CD8-positive, alpha-beta memory T cell (primary cell): ENCODE data around the gene LY6G6C. TPM values are rescaled to one million over a fixed set of nuclear protein-coding genes. Genes with fewer than 3 reads are reported as not detected.
"Not testable (repeated sequence)": the region's sequence is repeated elsewhere in the genome, so short reads cannot be mapped to it uniquely, and the experiment has no call there.

ENCODE experiments used
- CTCF ChIA-PET: fragments of 350-600 bp; sonication (Branson Sonifier 250); formaldehyde crosslinking; loops from one replicate; lab custom pipeline; 2021; ENCODE audit warnings: antibody characterized with exemption; lab: Charles Lee
- POLR2A ChIA-PET: fragments of 350-600 bp; sonication (Branson Sonifier 250); formaldehyde crosslinking; loops from one replicate; lab custom pipeline; 2021; ENCODE audit warnings: antibody characterized with exemption; lab: Charles Lee
- DNase-seq, 5 donors: peaks; one replicate each; pipeline versions ENCODE4 v3.0.0 to v3.0.0-alpha.2; 2020 to 2022; ENCODE audit warnings: mixed read lengths in 1 of 5
- H3K27ac ChIP-seq: one replicate; pipeline ENCODE4 v1.7.0; 2013; ENCODE audit warnings: low read depth, mild to moderate bottlenecking, low read length, moderate library complexity
- H3K27me3 ChIP-seq: 2 replicates; pipeline ENCODE4 v1.7.0; 2013; ENCODE audit warnings: low read length, mild to moderate bottlenecking; ENCODE audit not compliant: insufficient read depth, poor library complexity, severe bottlenecking
- H3K36me3 ChIP-seq: 2 replicates; pipeline ENCODE4 v1.7.0; 2013; ENCODE audit warnings: mild to moderate bottlenecking, low read length, moderate library complexity; ENCODE audit not compliant: insufficient read depth
- H3K4me1 ChIP-seq: 2 replicates; pipeline ENCODE4 v1.7.0; 2013; ENCODE audit warnings: mild to moderate bottlenecking, low read length, moderate library complexity; ENCODE audit not compliant: insufficient read depth
- H3K4me3 ChIP-seq: 2 replicates; pipeline ENCODE4 v1.7.0; 2013; ENCODE audit warnings: mild to moderate bottlenecking, low read length
- H3K9me3 ChIP-seq: 2 replicates; pipeline ENCODE4 v1.7.0; 2013; ENCODE audit warnings: mild to moderate bottlenecking, low read length
- H3K27ac Mint-ChIP-seq, 8 donors: one replicate each; pipeline ENCODE4 v1.8.0; 2020 to 2021; ENCODE audit warnings: mixed read lengths in 8 of 8, mild to moderate bottlenecking in 6 of 8, inconsistent platforms in 3 of 8, moderate library complexity in 3 of 8
- H3K27me3 Mint-ChIP-seq, 2 donors: one replicate each; pipeline ENCODE4 v1.8.0; 2020 to 2021; ENCODE audit warnings: mixed read lengths in 2 of 2, mild to moderate bottlenecking in 1 of 2, moderate library complexity in 1 of 2
- H3K36me3 Mint-ChIP-seq, 3 donors: one replicate each; pipeline ENCODE4 v1.8.0; 2020 to 2021; ENCODE audit warnings: mixed read lengths in 3 of 3, inconsistent platforms in 1 of 3, mild to moderate bottlenecking in 1 of 3
- H3K4me1 Mint-ChIP-seq, 3 donors: one replicate each; pipeline ENCODE4 v1.8.0; 2020 to 2021; ENCODE audit warnings: mixed read lengths in 3 of 3, inconsistent platforms in 1 of 3, mild to moderate bottlenecking in 1 of 3
- H3K4me3 Mint-ChIP-seq, 7 donors: one replicate each; pipeline ENCODE4 v1.8.0; 2020 to 2021; ENCODE audit warnings: mixed read lengths in 7 of 7, mild to moderate bottlenecking in 6 of 7, moderate library complexity in 4 of 7, inconsistent platforms in 2 of 7
- H3K9me3 Mint-ChIP-seq, 5 donors: one replicate each; pipeline ENCODE4 v1.8.0; 2020 to 2022; ENCODE audit warnings: mixed read lengths in 5 of 5, mild to moderate bottlenecking in 3 of 5, moderate library complexity in 2 of 5, inconsistent platforms in 1 of 5
- polyA plus RNA-seq: library from polyadenylated mRNA; unstranded; fragments of 300-500 nt; fragmentation: Illumina TruSeq; gene quantifications from one replicate; pipeline ENCODE4 v1.2.3, GENCODE V29; 2021
- total RNA-seq, 2 experiments: library from RNA; stranded (reverse); gene quantifications; one replicate each; pipeline ENCODE4 v1.2.3, GENCODE V29; 2021

LY6G6C gene
- total and polyA plus RNA-seq, 3 experiments from 2014 or later, result not detected

DNA sequence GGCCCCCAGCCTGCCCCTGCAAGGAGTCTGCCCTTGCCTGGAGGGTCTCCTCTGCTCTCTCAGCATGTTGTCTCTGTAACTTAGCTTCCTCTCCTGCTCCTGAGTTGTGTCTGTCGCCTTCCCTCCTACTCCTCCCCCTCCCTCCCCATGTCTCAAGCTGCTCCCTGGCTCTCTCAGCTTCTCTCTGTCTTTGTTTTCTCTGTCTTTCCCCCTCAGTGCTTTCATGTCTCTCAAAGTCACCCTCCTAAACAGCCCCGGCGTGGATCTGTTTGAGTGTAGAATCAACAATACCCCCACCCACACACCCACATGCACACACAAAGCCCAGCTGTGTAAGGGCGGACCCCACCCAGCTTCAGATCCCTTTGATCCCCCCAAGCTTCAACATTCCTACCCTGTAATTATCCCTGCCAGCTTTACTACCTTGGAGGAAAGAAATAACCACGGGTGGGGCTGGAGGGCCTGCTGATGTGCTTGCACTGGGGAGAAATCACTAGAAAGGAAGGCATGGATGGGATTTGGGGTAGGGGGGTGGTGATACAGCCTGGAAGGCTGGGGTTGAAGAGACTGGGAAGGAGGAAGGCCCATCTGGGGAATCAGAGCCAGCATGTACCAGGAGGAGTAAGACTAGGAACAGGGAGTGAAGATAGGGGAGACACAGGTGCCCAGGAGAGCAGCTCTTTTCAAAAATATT is 7.4 kb downstream of the LY6G6C start:
- peak overlapping the region in 1 of 7 donors; percentile 63 for H3K4me3 Mint-ChIP-seq
- H3K27me3 Mint-ChIP-seq, result peaks cover 0 to 2% of the 10 kb centered on the region in 2 donors
- DNase-seq, result no peak
- H3K9me3 ChIP-seq, result no peaks in the 10 kb centered on the region
- peaks cover 10 to 18% (median 14%) of the 10 kb centered on the region in 3 donors for H3K4me1 Mint-ChIP-seq
- no peaks in the 10 kb centered on the region for H3K9me3 Mint-ChIP-seq
- H3K36me3 ChIP-seq, result no peaks in the 10 kb centered on the region
- H3K4me1 ChIP-seq, result peaks cover 5% of the 10 kb centered on the region
- H3K27ac Mint-ChIP-seq, result no peak overlapping the region
- CTCF ChIA-PET, result interaction anchor here (0.6 to 0.9 kb wide), 2 partner anchors 30 to 123 kb away, joined by 3 read pairs; no protein-coding TSS in a partner anchor
- H3K4me3 ChIP-seq, result no peak overlapping the region
- H3K36me3 Mint-ChIP-seq, result no peaks in the 10 kb centered on the region
- no peaks in the 10 kb centered on the region for H3K27me3 ChIP-seq
- H3K27ac ChIP-seq, result no peak overlapping the region
- POLR2A ChIA-PET, result no interaction called here

DNA sequence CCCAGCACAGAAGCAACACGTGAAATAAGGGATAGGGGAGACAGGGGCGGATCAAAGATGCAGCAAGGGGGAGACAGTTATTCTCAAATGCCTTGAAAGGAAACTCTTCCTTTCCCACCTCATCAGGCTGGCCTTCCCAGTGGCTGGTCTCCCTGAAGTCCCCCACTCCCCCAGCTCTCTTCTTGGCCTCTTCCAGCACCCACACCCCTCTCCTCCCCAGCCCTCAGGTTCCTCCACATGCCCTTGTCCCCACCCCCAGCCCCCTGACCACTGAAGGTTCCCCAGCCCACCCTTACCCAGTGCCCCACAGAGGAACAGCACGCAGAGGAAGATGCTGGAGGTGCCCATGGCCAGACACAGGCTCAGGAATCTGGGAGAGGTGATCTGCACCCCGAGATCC is 8.1 kb downstream of the LY6G6C start:
- Histone ChIP-seq H3K4me3 (no peak overlapping the region), H3K27me3 (no peaks in the 10 kb centered on the region), H3K9me3 (no peaks in the 10 kb centered on the region), H3K27ac (no peak overlapping the region), H3K4me1 (peaks cover 5% of the 10 kb centered on the region), H3K36me3 (no peaks in the 10 kb centered on the region)
- Mint-ChIP-seq H3K4me1 (peaks cover 10 to 18% (median 14%) of the 10 kb centered on the region in 3 donors), H3K27me3 (no peaks in the 10 kb centered on the region), H3K4me3 (no peak overlapping the region), H3K27ac (peak overlapping the region in 1 of 8 donors; percentile 1), H3K9me3 (no peaks in the 10 kb centered on the region), H3K36me3 (no peaks in the 10 kb centered on the region)
- ChIA-PET CTCF (interaction anchor here (0.9 kb wide), 1 partner anchor 123 kb away, joined by 3 read pairs; no protein-coding TSS in a partner anchor), POLR2A (no interaction called here)
- no peak for DNase-seq

DNA sequence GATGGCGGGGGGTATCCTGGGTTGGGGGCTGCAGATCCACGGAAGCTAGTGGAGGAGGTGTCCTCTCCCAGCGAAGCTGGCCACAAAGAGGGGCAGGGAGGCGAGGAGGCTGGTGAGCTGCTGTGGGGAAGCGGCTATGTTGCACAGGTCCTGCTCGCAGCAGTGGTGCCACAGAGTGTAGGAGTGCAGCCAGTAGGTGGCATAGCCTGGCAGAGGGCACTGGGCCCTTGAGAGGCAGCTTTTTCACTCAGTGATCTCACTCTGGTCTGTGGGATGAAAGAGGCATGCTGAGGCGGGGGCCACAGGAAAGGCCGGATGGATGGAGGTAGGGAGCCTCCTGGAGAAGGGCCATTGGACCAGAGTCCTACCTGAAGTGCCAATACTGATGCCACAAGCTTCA is 9.2 kb downstream of the LY6G6C start:
- Mint-ChIP-seq H3K27ac (peak overlapping the region in 3 of 8 donors; percentile 40 to 74 (median 55)), H3K9me3 (no peaks in the 10 kb centered on the region), H3K4me1 (peaks cover 10 to 18% (median 14%) of the 10 kb centered on the region in 3 donors), H3K27me3 (no peaks in the 10 kb centered on the region), H3K4me3 (no peak overlapping the region), H3K36me3 (no peaks in the 10 kb centered on the region)
- ChIA-PET POLR2A (interaction anchor here (0.6 kb wide), 1 partner anchor 246 kb away, joined by 3 read pairs; the partner anchor contains the start of genes NELFE and SKIC2), CTCF (interaction anchor here (1.0 to 1.1 kb wide), 2 partner anchors 9 to 27 kb away, joined by 3 to 4 read pairs; partner anchors contain the start of gene ABHD16A)
- Histone ChIP-seq H3K9me3 (no peaks in the 10 kb centered on the region), H3K36me3 (no peaks in the 10 kb centered on the region), H3K4me3 (no peak overlapping the region), H3K27ac (no peak overlapping the region), H3K27me3 (no peaks in the 10 kb centered on the region), H3K4me1 (peaks cover 5% of the 10 kb centered on the region)
- no peak for DNase-seq

DNA sequence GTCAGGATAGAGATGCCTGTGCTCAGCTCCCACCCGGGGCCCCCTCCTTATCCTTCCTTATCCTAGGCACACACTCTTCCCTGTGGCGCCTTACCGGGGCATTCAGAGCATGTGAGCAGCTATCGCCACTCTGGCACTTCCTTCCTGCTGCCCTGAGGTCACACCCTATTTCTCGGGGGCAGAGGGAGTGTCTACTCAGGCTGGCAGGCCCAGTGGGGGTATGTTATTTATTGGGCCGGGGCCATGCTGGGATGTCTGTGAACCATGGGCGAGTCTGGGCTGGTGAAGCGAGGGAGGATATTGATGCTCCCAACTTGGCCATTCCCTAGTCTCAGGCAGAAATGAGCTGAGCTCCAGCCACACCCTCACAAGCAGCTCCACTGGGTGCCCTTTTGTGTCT is 10.3 kb downstream of the LY6G6C start:
- POLR2A ChIA-PET, result no interaction called here
- Mint-ChIP-seq H3K27me3 (no peaks in the 10 kb centered on the region), H3K27ac (peak overlapping the region in 4 of 8 donors; percentile 70 to 84 (median 79)), H3K4me1 (peaks cover 10 to 18% (median 14%) of the 10 kb centered on the region in 3 donors), H3K4me3 (peak overlapping the region in 2 of 7 donors; percentile 9 to 28), H3K9me3 (no peaks in the 10 kb centered on the region), H3K36me3 (no peaks in the 10 kb centered on the region)
- Histone ChIP-seq H3K36me3 (no peaks in the 10 kb centered on the region), H3K27me3 (no peaks in the 10 kb centered on the region), H3K9me3 (no peaks in the 10 kb centered on the region), H3K4me3 (no peak overlapping the region), H3K27ac (no peak overlapping the region), H3K4me1 (peaks cover 5% of the 10 kb centered on the region)
- CTCF ChIA-PET, result interaction anchor here (0.9 kb wide), 1 partner anchor 28 kb away, joined by 4 read pairs; no protein-coding TSS in a partner anchor
- DNase-seq, result no peak

DNA sequence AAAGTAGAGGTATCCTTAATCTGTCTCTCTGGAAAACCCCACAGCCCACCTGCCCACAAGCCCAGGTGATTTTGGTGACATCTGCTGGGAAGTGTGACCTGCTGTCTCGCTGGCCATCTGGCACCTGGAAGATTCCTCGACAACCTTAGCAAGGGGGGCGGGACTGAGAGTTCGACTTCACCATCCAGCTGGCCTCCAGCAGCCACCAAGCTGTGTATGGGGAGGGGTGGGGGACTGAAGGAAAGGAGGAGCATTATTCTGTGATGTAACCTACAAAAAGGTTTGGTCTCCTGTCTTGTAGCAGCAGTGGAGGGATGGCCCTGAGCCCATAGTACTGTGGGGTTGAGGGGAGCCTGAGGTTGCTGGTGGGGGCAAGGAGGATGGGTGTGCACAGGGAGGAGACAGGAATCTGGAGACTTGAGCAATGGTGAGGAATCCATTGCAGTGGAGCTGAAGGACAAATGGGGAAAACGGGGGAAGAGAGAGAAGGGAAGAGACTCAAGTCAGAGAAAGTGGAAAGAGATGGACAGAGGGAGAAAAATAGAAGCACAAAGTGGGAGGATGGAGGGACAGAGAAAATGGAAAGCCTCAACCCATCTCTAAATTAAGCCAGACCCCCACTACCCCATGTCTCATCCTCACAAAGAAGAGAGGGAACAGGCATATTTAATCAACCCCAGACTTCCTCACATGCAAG is 10.9 kb downstream of the LY6G6C start:
- peak overlapping the region in 4 of 8 donors; percentile 61 to 78 (median 66) for H3K27ac Mint-ChIP-seq

DNA sequence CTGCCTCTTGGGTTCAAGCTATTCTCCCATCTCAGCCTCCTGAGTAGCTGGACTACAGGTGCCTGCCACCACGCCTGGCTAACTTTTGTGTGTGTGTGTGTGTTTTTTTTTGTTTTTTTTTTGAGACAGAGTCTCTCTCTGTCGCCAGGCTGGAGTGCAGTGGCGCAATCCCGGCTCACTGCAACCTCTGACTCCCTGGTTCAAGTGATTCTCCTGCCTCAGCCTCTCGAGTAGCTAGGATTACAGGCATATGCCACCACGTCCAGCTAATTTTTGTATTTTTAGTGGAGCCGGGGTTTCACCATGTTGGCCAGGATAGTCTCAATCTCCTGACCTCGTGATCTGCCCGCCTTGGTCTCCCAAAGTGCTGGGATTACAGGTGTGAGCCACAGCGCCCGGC is 12.4 kb downstream of the LY6G6C start:
- not testable (repeated sequence) for H3K36me3 ChIP-seq, H3K9me3 ChIP-seq, H3K4me1 ChIP-seq, H3K9me3 Mint-ChIP-seq, H3K27me3 Mint-ChIP-seq, H3K4me3 Mint-ChIP-seq, H3K36me3 Mint-ChIP-seq, H3K27me3 ChIP-seq, H3K27ac ChIP-seq, H3K4me3 ChIP-seq, H3K27ac Mint-ChIP-seq
- DNase-seq, result peak in 1 of 5 donors; percentile 4
- H3K4me1 Mint-ChIP-seq, result peaks cover 10 to 18% (median 14%) of the 10 kb centered on the region in 3 donors
- CTCF ChIA-PET, result interaction anchor here (0.7 kb wide), 1 partner anchor 118 kb away, joined by 4 read pairs; the partner anchor contains the start of gene HSPA1B
- POLR2A ChIA-PET, result interaction anchor here (0.5 to 0.7 kb wide), 2 partner anchors 30 to 457 kb away, joined by 3 to 5 read pairs; no protein-coding TSS in a partner anchor

More for the DNA sequence above, 10.9 kb downstream of the LY6G6C start:
- Mint-ChIP-seq H3K9me3 (no peaks in the 10 kb centered on the region), H3K27me3 (no peaks in the 10 kb centered on the region), H3K4me1 (peaks cover 10 to 18% (median 14%) of the 10 kb centered on the region in 3 donors), H3K4me3 (peak overlapping the region in 3 of 7 donors; percentile 26 to 54 (median 31)), H3K36me3 (no peaks in the 10 kb centered on the region)
- POLR2A ChIA-PET, result no interaction called here
- CTCF ChIA-PET, result interaction anchor here (0.9 kb wide), 1 partner anchor 28 kb away, joined by 4 read pairs; no protein-coding TSS in a partner anchor
- Histone ChIP-seq H3K9me3 (no peaks in the 10 kb centered on the region), H3K27me3 (no peaks in the 10 kb centered on the region), H3K36me3 (no peaks in the 10 kb centered on the region), H3K4me1 (peaks cover 5% of the 10 kb centered on the region), H3K27ac (no peak overlapping the region), H3K4me3 (no peak overlapping the region)
- DNase-seq, result no peak

DNA sequence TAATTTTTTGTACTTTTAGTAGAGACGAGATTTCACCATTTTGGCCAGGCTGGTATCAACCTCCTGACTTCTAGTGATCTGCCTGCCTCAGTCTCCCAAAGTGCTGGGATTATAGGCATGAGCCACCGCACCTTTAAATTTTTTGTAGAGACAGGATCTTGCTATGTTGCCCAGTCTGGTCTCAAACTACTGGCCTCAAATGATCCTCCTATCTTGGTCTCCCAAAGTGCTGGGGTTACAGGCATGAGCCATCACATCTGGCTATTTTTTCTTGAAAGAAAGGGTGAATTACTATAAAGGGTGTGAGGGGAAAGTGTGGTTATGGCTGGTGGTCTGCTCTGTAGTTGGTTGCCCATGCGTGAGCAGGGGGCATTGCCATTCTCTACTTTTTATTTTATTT is 13.3 kb downstream of the LY6G6C start:
- H3K27ac ChIP-seq, result no peak overlapping the region
- H3K4me1 ChIP-seq, result peaks cover 13% of the 10 kb centered on the region
- Mint-ChIP-seq H3K36me3 (peaks cover 0 to 2% (median 0%) of the 10 kb centered on the region in 3 donors), H3K4me3 (no peak overlapping the region), H3K9me3 (no peaks in the 10 kb centered on the region), H3K27me3 (peaks cover 0 to 1% of the 10 kb centered on the region in 2 donors), H3K4me1 (peaks cover 14 to 25% (median 22%) of the 10 kb centered on the region in 3 donors), H3K27ac (no peak overlapping the region)
- ChIA-PET CTCF (interaction anchor here (0.7 kb wide), 1 partner anchor 119 kb away, joined by 4 read pairs; the partner anchor contains the start of gene HSPA1B), POLR2A (no interaction called here)
- no peak for DNase-seq
- no peaks in the 10 kb centered on the region for H3K9me3 ChIP-seq
- H3K36me3 ChIP-seq, result no peaks in the 10 kb centered on the region
- no peaks in the 10 kb centered on the region for H3K27me3 ChIP-seq
- H3K4me3 ChIP-seq, result no peak overlapping the region
